GM12878 (cell line): Measurements from ENCODE around the gene SUSD5. TPM values are rescaled to one million over a fixed set of nuclear protein-coding genes. Genes with fewer than 3 reads are reported as not detected.

ENCODE experiments used
- ATAC-seq: fragments of 200-7000 bp; cut with Tn5 transposase; 3 replicates; pipeline ENCODE4 v1.9.1; 2020; ENCODE audit warnings: mild to moderate bottlenecking, moderate library complexity
- BruUV-seq: library from RNA; stranded (reverse); fragments of 400-500 nt; replicated peaks from 2 replicates; lab custom pipeline; 2021; lab: Mats Ljungman, UMichigan
- CTCF ChIA-PET: fragments of 300-600 bp; sonication (Branson Sonifier 250); formaldehyde crosslinking; extraction: SDS; loops from one replicate; lab custom pipeline; 2021; ENCODE audit warnings: inconsistent platforms; lab: Yijun Ruan, JAX
- POLR2A ChIA-PET: fragments of 350-600 bp; formaldehyde crosslinking; extraction: SDS; loops from one replicate; lab custom pipeline; 2021; ENCODE audit warnings: inconsistent platforms; lab: Charles Lee
- RAD21 ChIA-PET: fragments of 300-600 bp; sonication (Branson Sonifier 250); formaldehyde crosslinking; loops from one replicate; lab custom pipeline; 2023; ENCODE audit warnings: antibody characterized with exemption; ENCODE audit not compliant: unreplicated experiment; lab: Charles Lee
- SMC1A ChIA-PET: fragments of 300-600 bp; sonication (Branson Sonifier 250); formaldehyde crosslinking; loops from one replicate; lab custom pipeline; 2023; ENCODE audit not compliant: unreplicated experiment, uncharacterized antibody; lab: Charles Lee
- DNase-seq: peaks from one replicate; pipeline ENCODE4 v3.0.0-alpha.2; 2011; ENCODE audit warnings: low read depth, low spot score
- FAIRE-seq: peaks from 3 replicates; lab custom pipeline; 2011; peaks lifted over from hg19 to GRCh38; lab: Jason Lieb, UNC
- H2AFZ ChIP-seq: 2 replicates; pipeline ENCODE4 v1.6.0; 2011; ENCODE audit warnings: low read depth, low read length, control low read depth; ENCODE audit not compliant: control insufficient read depth
- H3K27ac ChIP-seq: 2 replicates; pipeline ENCODE4 v1.5.1; 2011; ENCODE audit warnings: control low read depth; ENCODE audit not compliant: control insufficient read depth, insufficient read depth
- H3K27me3 ChIP-seq, 2 experiments: replicated peaks in 1 of 2; 2 replicates each; pipeline versions ENCODE4 v1.6.0 to v1.6.1; 2011; ENCODE audit warnings: low read length in 1 of 2; ENCODE audit not compliant: control insufficient read depth in 2 of 2, insufficient read depth in 2 of 2
- H3K36me3 ChIP-seq, 2 experiments: 2 replicates each; pipeline ENCODE4 v1.5.1; 2011; ENCODE audit warnings: low read length in 1 of 2; ENCODE audit not compliant: control insufficient read depth in 2 of 2, insufficient read depth in 2 of 2
- H3K4me1 ChIP-seq: 2 replicates; pipeline ENCODE4 v1.6.1; 2011; ENCODE audit warnings: mild to moderate bottlenecking, low read length, moderate library complexity, mixed read lengths; ENCODE audit not compliant: control insufficient read depth, insufficient read depth
- H3K4me2 ChIP-seq: 2 replicates; pipeline ENCODE4 v1.6.0; 2011; ENCODE audit warnings: control low read depth; ENCODE audit not compliant: control insufficient read depth, insufficient read depth
- H3K4me3 ChIP-seq: fragments of 200-600 bp; sonication (generic); 2 replicates; pipeline ENCODE4 v1.5.1; 2016
- H3K79me2 ChIP-seq: 2 replicates; pipeline ENCODE4 v1.6.0; 2011; ENCODE audit warnings: low read length; ENCODE audit not compliant: control insufficient read depth, insufficient read depth
- H3K9ac ChIP-seq: 2 replicates; pipeline ENCODE4 v1.8.0; 2011; ENCODE audit warnings: low read length, control low read depth, mixed read lengths; ENCODE audit not compliant: control insufficient read depth, insufficient read depth
- H3K9me3 ChIP-seq: replicated peaks from 3 replicates; pipeline ENCODE4 v1.5.1; 2011; ENCODE audit warnings: mild to moderate bottlenecking, low read length; ENCODE audit not compliant: control insufficient read depth, insufficient read depth
- H4K20me1 ChIP-seq: 2 replicates; pipeline ENCODE4 v1.6.0; 2011; ENCODE audit not compliant: control insufficient read depth, insufficient read depth
- ASH2L ChIP-seq: fragments of 300-600, 200-600 bp; sonication (generic); IDR thresholded peaks from 2 replicates; pipeline ENCODE4 v1.6.1; 2017; ENCODE audit warnings: low read depth, mild to moderate bottlenecking, borderline replicate concordance
- CHD4 ChIP-seq: fragments of 200-600 bp; sonication (generic); IDR thresholded peaks from 2 replicates; pipeline ENCODE4 v1.6.1; 2016; ENCODE audit warnings: mild to moderate bottlenecking
- ETV6 ChIP-seq, 2 experiments: fragments of 450-650 bp in 1 of 2; IDR thresholded peaks in 1 of 2; conservative IDR thresholded peaks in 1 of 2; 2 replicates each; pipeline ENCODE4 v1.6.1; 2014; ENCODE audit warnings: antibody characterized with exemption in 1 of 2, borderline replicate concordance in 1 of 2, low read depth in 1 of 2, mild to moderate bottlenecking in 1 of 2, moderate library complexity in 1 of 2
- HDGF ChIP-seq: fragments of 450-650 bp; IDR thresholded peaks from 2 replicates; pipeline ENCODE4 v1.6.1; 2016; ENCODE audit warnings: antibody characterized with exemption
- IRF4 ChIP-seq: IDR thresholded peaks from 2 replicates; pipeline ENCODE4 v1.6.1; 2011; ENCODE audit warnings: low read depth, low read length
- LARP7 ChIP-seq: fragments of 450-650 bp; IDR thresholded peaks from 2 replicates; pipeline ENCODE4 v1.6.1; 2017; ENCODE audit warnings: mild to moderate bottlenecking
- NBN ChIP-seq: fragments of 450-650 bp; IDR thresholded peaks from 2 replicates; pipeline ENCODE4 v1.6.1; 2016
- POLR2AphosphoS2 ChIP-seq: IDR thresholded peaks from 2 replicates; pipeline ENCODE4 v1.6.1; 2011; ENCODE audit warnings: low read depth, mild to moderate bottlenecking, low read length, improper control_type of control experiment, moderate library complexity
- TAF1 ChIP-seq: IDR thresholded peaks from 2 replicates; pipeline ENCODE4 v1.6.1; 2011; ENCODE audit warnings: mild to moderate bottlenecking, low read depth, low read length, borderline replicate concordance
- ZSCAN29 ChIP-seq: fragments of 450-650 bp; IDR thresholded peaks from 2 replicates; pipeline ENCODE4 v1.6.1; 2017; ENCODE audit warnings: mild to moderate bottlenecking, moderate library complexity
- WGBS: methylation state at CpG from one replicate; pipeline ENCODE4 v1.1.6; 2016; ENCODE audit warnings: low lambda C conversion rate; ENCODE audit not compliant: insufficient replicate concordance, insufficient coverage; ENCODE audit errors: missing lambda C conversion rate; 5-methylcytosine and 5-hydroxymethylcytosine counted together
- in situ Hi-C: fragments of 300-500 bp; cut with MboI; formaldehyde crosslinking; loops from 9 replicates; pipeline ENCODE4 v1.14.3; 2018; ENCODE audit warnings: mixed read lengths
- intact Hi-C: fragments of 100-400 bp; cut with micrococcal nuclease; formaldehyde crosslinking; loops from one replicate; pipeline ENCODE4 v1.14.2; 2022; ENCODE audit not compliant: unreplicated experiment
- polyA plus RNA-seq, 11 experiments: library from polyadenylated mRNA; depleted of rRNA in 4 of 11; unstranded in 6 of 11; stranded (reverse) in 5 of 11; fragments of >200 nt; fragmentation: Nextera tagmentation in 4 of 11; fragmentation: Illumina TruSeq in 1 of 11; extraction: Ambion mirVana in 4 of 11; extraction: Trizol in 1 of 11; gene quantifications; 1 replicate in 1 of 11; 2 replicates in 10 of 11; pipeline versions ENCODE4 v1.2.1 to v1.2.3, GENCODE V29; 2011 to 2016; ENCODE audit warnings: inconsistent platforms in 2 of 11, missing spikeins in 2 of 11, low read depth in 1 of 11
- total RNA-seq, 4 experiments: library from RNA; depleted of rRNA in 3 of 4; stranded (reverse); fragments of >200 nt in 3 of 4; fragmentation: Illumina TruSeq in 1 of 4; extraction: Trizol in 1 of 4; gene quantifications; 2 replicates each; pipeline versions ENCODE4 v1.2.1 to v1.2.3, GENCODE V29; 2013 to 2021

SUSD5 gene
- total and polyA plus RNA-seq, 10 of the 15 experiments (the other 5 are each of a cell fraction or from before 2014, with no cell fraction given) = 0.01 to 0.05 (median 0.03) TPM; not detected in 4

- Histone ChIP-seq H3K27ac (no peak overlapping the region), H3K4me3 (no peak overlapping the region), H3K4me2 (no peak overlapping the region), H2AFZ (no peak overlapping the region), H3K9ac (no peak overlapping the region), H3K9me3 (no peaks in the 10 kb centered on the region), H3K4me1 (no peaks in the 10 kb centered on the region), H4K20me1 (no peaks in the 10 kb centered on the region), H3K36me3 (no peaks in the 10 kb centered on the region), H3K27me3 (no peaks in the 10 kb centered on the region), H3K79me2 (no peaks in the 10 kb centered on the region)
- ChIA-PET RAD21 (no interaction called here), POLR2A (interaction anchor here (0.5 kb wide), 1 partner anchor 591 kb away, joined by 4 read pairs; no protein-coding TSS in a partner anchor), CTCF (no interaction called here), SMC1A (no interaction called here)
- BruUV-seq = no TSS peak
- FAIRE-seq (no peak), ATAC-seq (no peak), DNase-seq (no peak)
- TF ChIP-seq TAF1 = no peak
- no peak for TF ChIP-seq ZSCAN29
- TF ChIP-seq ASH2L = no peak
- TF ChIP-seq ETV6 (conservative IDR thresholded peaks at IDR 0.05 in 1 of 2, IDR thresholded peaks at IDR 0.05 in 1 of 2; ENCODE audit: borderline replicate concordance in 1 of 2, low read depth in 1 of 2) = no peak
- no peak for TF ChIP-seq POLR2AphosphoS2
- TF ChIP-seq IRF4 = no peak
- TF ChIP-seq NBN = no peak
- TF ChIP-seq HDGF = no peak
- intact Hi-C loops = no loop called here
- in situ Hi-C loops = no loop called here
- WGBS = 50% methylated on average over 5 of the region's 5 CpGs
Measured at GRCh38 chr3:33260104-33260503, 41.5 kb upstream of the SUSD5 start.

DNA sequence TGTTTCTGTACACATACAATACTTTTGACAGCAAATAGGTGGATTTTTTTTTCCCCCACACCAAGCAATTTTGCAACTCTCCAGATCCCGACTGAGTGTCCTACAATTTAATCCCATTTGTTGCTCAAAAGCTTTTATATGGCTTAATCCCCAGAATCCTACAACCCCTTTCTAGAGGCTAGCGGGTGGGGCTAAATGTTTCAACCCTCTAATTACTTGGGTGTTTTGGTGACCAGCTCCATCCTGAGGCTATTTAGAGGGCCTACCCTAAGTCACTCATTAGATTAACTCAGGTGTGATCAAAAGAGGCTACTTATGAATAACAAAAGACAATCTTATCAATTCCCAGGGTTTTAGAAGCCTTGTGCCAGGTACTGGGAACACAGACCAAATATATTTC lies 37.6 kb upstream of the SUSD5 start:
- H3K4me1 ChIP-seq = no peaks in the 10 kb centered on the region
- no peak overlapping the region for H2AFZ ChIP-seq
- H3K4me3 ChIP-seq = no peak overlapping the region
- H3K27me3 ChIP-seq = no peaks in the 10 kb centered on the region
- H3K9ac ChIP-seq = no peak overlapping the region
- H3K4me2 ChIP-seq = no peak overlapping the region
- no peaks in the 10 kb centered on the region for H4K20me1 ChIP-seq
- no TSS peak for BruUV-seq
- no peaks in the 10 kb centered on the region for H3K9me3 ChIP-seq
- no peak overlapping the region for H3K27ac ChIP-seq
- no peaks in the 10 kb centered on the region for H3K36me3 ChIP-seq
- ChIA-PET RAD21 (no interaction called here), SMC1A (no interaction called here), CTCF (no interaction called here), POLR2A (no interaction called here)
- intact Hi-C loops (no loop called here), in situ Hi-C loops (no loop called here)
- no peaks in the 10 kb centered on the region for H3K79me2 ChIP-seq
- FAIRE-seq (no peak), ATAC-seq (no peak)
- WGBS = 59% methylated on average over 2 of the region's 2 CpGs
- TF ChIP-seq LARP7 (no peak), HDGF (no peak), CHD4 (no peak)
- TF ChIP-seq, all 136 proteins: peak for 0
- no peak for DNase-seq
